WERI-Rb-1 (cell line): Measurements from ENCODE around the gene ACAA2.

Experiments used
- DNase-seq: peaks from one replicate; pipeline ENCODE4 v3.0.0-alpha.2; 2020
- H3K27ac ChIP-seq: fragments of 250-450 bp; sonication (Bioruptor Pico); 2 replicates; pipeline ENCODE4 v1.5.1; 2020; ENCODE audit warnings: mild to moderate bottlenecking, moderate library complexity
- H3K27me3 ChIP-seq: fragments of 250-450 bp; sonication (Bioruptor Pico); 2 replicates; pipeline ENCODE4 v1.5.1; 2021; ENCODE audit warnings: mild to moderate bottlenecking, low read depth, moderate library complexity; ENCODE audit not compliant: insufficient read depth, severe bottlenecking
- H3K36me3 ChIP-seq: fragments of 250-450 bp; sonication (Bioruptor Pico); 2 replicates; pipeline ENCODE4 v1.5.1; 2020; ENCODE audit warnings: mild to moderate bottlenecking, moderate library complexity
- H3K4me3 ChIP-seq: 2 replicates; pipeline ENCODE4 v1.5.1; 2011; ENCODE audit warnings: low read depth, mild to moderate bottlenecking, control low read depth, low read length
- H3K9me3 ChIP-seq: fragments of 250-450 bp; sonication (Bioruptor Pico); 2 replicates; pipeline ENCODE4 v1.5.1; 2021; ENCODE audit warnings: mild to moderate bottlenecking, moderate library complexity; ENCODE audit not compliant: severe bottlenecking
- CTCF ChIP-seq: IDR thresholded peaks from 2 replicates; pipeline ENCODE4 v1.5.1; 2011; ENCODE audit warnings: low read depth, mild to moderate bottlenecking, control low read depth, inconsistent platforms, low read length

Gene ACAA2

GRCh38 chr18:49843778-49844625 lies 30.7 kb upstream of the ACAA2 start:
- no peak for TF ChIP-seq CTCF
- DNase-seq: no peak

GRCh38 chr18:49843131-49843530 lies 29.8 kb upstream of the ACAA2 start:
- H3K27me3 ChIP-seq: no peaks in the 10 kb centered on the region
- no peak for DNase-seq
- no peak for TF ChIP-seq CTCF
- no peaks in the 10 kb centered on the region for H3K9me3 ChIP-seq
- no peak overlapping the region for H3K27ac ChIP-seq
- no peaks in the 10 kb centered on the region for H3K36me3 ChIP-seq
- H3K4me3 ChIP-seq: no peak overlapping the region

More at GRCh38 chr18:49843778-49844625, 30.7 kb upstream of the ACAA2 start:
- Histone ChIP-seq H3K27me3 (no peaks in the 10 kb centered on the region), H3K9me3 (no peaks in the 10 kb centered on the region), H3K27ac (no peak overlapping the region), H3K4me3 (no peak overlapping the region), H3K36me3 (no peaks in the 10 kb centered on the region)

- no peak for DNase-seq
- no peak for TF ChIP-seq CTCF
- Histone ChIP-seq H3K27ac (no peak overlapping the region), H3K27me3 (no peaks in the 10 kb centered on the region), H3K9me3 (no peaks in the 10 kb centered on the region), H3K36me3 (no peaks in the 10 kb centered on the region), H3K4me3 (no peak overlapping the region)
Measured at GRCh38 chr18:49842656-49843055, 29.3 kb upstream of the ACAA2 start.

GRCh38 chr18:49841236-49842217 lies 28.2 kb upstream of the ACAA2 start:
- H3K27me3 ChIP-seq: no peaks in the 10 kb centered on the region
- H3K9me3 ChIP-seq: no peaks in the 10 kb centered on the region
- no peak for TF ChIP-seq CTCF
- H3K4me3 ChIP-seq: no peak overlapping the region
- DNase-seq: no peak
- H3K36me3 ChIP-seq: no peaks in the 10 kb centered on the region
- no peak overlapping the region for H3K27ac ChIP-seq

- Histone ChIP-seq H3K9me3 (no peaks in the 10 kb centered on the region), H3K27ac (no peak overlapping the region), H3K4me3 (no peak overlapping the region), H3K27me3 (no peaks in the 10 kb centered on the region), H3K36me3 (no peaks in the 10 kb centered on the region)
- TF ChIP-seq CTCF: no peak
- DNase-seq: no peak
Measured at GRCh38 chr18:49839012-49839411, 25.7 kb upstream of the ACAA2 start.
